Stimulated activated CD8-positive, alpha-beta memory T cell treated with anti-CD3 and anti-CD28 coated beads, Interleukin-7, amount 100 ng/mL, for 1 hour (primary cell): ENCODE data around the gene MYRF.

Source experiments
- DNase-seq, 2 donors: peaks; one replicate each; pipeline ENCODE4 v3.0.0-alpha.2; 2020; ENCODE audit warnings: low read depth in 2 of 2

MYRF gene

DNA sequence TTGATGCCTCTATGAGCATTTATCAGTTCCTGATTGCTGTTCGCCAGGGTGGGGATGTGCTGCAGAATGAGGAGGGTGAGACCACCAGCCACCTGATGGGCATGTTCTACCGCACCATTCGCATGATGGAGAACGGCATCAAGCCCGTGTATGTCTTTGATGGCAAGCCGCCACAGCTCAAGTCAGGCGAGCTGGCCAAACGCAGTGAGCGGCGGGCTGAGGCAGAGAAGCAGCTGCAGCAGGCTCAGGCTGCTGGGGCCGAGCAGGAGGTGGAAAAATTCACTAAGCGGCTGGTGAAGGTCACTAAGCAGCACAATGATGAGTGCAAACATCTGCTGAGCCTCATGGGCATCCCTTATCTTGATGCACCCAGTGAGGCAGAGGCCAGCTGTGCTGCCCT lies 43.0 kb downstream of the MYRF start:
- no peak for DNase-seq

DNA sequence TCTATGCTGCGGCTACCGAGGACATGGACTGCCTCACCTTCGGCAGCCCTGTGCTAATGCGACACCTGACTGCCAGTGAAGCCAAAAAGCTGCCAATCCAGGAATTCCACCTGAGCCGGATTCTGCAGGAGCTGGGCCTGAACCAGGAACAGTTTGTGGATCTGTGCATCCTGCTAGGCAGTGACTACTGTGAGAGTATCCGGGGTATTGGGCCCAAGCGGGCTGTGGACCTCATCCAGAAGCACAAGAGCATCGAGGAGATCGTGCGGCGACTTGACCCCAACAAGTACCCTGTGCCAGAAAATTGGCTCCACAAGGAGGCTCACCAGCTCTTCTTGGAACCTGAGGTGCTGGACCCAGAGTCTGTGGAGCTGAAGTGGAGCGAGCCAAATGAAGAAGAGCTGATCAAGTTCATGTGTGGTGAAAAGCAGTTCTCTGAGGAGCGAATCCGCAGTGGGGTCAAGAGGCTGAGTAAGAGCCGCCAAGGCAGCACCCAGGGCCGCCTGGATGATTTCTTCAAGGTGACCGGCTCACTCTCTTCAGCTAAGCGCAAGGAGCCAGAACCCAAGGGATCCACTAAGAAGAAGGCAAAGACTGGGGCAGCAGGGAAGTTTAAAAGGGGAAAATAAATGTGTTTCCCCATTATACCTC lies 43.6 kb downstream of the MYRF start:
- no peak for DNase-seq

GRCh38 chr11:61797263-61797944 lies 45.0 kb downstream of the MYRF start:
- peak; percentile 38 to 59 for DNase-seq

DNA sequence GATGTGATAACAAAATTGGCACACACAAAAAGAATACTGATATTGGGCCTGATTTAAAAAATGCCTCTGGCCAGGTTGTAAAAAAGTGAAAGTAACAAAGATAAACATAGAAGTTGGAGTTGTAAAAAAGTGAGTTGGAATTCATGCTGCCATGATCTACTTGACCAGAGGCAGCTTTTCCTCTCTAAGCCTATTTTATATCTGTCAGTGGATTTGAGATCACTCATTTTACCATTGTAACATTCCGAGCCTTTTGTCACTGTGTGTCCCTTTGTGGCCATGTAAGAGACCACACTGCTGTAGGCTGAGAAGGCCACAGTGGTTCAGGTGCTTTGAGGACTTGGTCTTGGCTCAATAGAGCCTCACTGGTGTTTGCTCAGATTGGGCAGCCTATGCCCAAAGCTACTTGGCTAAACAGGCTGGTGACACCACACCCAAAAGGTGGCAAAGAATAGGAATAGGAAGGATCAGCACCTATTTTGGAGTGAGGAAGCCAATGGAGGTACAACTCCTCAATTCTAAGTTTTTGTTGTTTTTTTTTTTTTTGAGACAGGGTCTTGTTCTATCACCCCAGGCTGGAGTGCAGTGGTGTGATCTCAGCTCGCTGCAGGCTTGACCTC lies 47.3 kb downstream of the MYRF start:
- DNase-seq = no peak

- no peak for DNase-seq
Observed at GRCh38 chr11:61800331-61801281, 48.2 kb downstream of the MYRF start.

DNA sequence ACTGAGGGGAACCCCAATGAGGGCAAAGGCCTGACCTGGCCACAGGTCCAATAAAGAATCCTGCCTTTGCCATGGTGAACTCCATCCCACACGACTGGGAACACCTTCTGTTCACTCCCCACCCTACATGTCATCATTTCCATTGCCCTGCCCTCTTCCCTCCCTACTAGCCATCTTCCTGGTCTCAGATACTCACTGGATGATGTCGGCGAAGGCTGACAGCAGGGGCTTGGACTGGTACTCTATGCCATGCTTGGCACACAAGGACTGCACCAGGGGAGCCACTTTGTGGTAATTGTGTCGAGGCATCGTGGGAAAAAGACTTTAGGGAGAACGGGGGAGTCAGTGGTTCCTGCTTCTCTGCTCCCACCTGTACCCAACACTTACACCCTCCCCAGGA lies 50.2 kb downstream of the MYRF start:
- no peak for DNase-seq

DNA sequence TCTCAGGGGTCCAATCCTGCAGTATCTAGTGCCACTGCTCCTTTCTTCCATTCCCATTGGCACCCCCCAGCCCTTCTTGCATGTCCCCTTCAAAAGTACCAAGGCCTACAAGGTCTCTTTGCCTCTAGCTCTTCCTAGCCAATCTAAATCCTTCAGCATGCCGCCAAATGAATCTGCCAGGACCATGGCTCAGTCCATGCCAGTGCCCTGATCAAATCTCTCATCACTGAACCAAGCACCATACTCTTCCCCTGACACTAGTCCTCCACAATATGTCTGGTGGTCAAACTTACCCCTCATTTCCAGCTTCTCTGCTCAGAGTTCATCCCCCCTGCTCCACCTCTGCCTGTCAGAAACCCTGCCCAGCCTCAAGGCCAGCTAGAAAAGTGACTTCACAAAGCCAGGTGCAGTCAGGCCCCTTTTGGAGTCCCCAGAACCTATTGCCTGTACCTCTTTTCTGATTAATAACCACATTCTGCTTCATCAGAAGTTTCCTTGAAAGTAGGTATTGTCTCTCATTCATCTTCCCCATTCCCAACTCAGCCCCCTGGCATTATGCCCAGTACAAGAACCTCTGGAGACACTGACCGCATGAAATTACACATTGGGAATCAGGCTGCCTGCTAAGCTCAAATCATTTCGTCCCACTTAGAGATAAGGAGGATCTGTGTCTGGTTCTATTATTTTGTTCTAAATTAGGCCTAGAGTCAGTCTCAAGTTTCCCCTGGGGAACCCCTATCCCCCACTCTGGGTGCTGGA lies 51.6 kb downstream of the MYRF start:
- no peak for DNase-seq

DNA sequence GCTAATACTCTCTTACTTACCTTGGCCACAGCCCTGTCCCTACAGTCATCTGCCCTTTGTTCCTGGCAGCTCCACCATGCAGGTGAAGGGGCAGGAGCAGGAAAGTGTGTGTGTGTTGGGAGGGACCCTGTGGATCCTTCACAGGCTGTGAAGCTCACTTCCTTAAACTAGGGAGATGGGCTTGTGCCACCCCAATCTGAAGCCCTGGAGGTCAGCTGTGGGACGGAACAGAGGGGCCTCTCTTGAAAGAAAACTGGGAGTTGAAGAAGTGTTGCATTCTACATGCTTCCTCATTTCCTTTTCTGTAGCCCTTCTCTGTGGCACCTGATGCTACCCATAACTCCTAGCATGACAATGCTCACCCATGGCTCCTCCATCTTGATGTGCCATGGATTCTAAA lies 52.7 kb downstream of the MYRF start:
- DNase-seq = no peak

DNA sequence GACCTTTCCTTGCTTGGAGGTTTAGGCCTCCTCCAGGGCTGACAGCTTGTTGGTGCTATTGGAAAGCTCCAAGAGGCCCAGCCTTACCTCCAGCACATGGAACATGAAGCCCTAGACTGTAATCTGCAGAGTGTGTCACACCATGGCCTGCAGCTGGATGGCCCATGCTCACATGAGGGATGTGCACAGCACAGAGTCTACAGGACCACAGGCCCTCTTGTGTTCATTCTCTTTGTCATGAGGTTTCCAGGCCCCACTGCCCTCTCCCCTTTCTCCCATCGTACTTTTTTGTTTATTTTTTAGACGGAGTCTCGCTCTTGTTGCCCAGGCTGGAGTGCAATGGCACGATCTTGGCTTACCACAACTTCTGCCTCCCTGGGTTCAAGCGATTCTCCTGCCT lies 54.3 kb downstream of the MYRF start:
- no peak for DNase-seq

- no peak for DNase-seq
Observed at GRCh38 chr11:61810671-61811175, 58.3 kb downstream of the MYRF start.

DNA sequence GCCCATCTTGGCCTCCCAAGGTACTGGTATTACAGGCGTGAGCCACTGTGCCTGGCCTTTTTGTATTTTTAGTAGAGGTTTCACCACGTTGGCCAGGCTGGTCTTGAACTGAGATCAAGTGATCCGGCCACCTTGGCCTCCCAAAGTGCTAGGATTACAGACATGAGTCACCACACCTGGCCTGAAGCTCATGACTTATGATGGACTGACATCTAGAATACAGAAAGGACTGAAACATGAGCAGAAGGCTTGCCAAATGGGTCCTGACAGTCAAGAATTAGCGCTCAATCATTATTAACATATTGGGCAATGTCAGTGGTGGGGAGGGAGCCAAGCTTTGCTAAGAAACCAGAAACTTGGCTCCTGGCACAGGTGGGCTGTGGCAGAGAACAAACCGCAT lies 59.4 kb downstream of the MYRF start:
- no peak for DNase-seq

- DNase-seq = no peak
Observed at GRCh38 chr11:61812736-61813411, 60.4 kb downstream of the MYRF start.

GRCh38 chr11:61814247-61814957 lies 62.0 kb downstream of the MYRF start:
- DNase-seq = no peak

DNA sequence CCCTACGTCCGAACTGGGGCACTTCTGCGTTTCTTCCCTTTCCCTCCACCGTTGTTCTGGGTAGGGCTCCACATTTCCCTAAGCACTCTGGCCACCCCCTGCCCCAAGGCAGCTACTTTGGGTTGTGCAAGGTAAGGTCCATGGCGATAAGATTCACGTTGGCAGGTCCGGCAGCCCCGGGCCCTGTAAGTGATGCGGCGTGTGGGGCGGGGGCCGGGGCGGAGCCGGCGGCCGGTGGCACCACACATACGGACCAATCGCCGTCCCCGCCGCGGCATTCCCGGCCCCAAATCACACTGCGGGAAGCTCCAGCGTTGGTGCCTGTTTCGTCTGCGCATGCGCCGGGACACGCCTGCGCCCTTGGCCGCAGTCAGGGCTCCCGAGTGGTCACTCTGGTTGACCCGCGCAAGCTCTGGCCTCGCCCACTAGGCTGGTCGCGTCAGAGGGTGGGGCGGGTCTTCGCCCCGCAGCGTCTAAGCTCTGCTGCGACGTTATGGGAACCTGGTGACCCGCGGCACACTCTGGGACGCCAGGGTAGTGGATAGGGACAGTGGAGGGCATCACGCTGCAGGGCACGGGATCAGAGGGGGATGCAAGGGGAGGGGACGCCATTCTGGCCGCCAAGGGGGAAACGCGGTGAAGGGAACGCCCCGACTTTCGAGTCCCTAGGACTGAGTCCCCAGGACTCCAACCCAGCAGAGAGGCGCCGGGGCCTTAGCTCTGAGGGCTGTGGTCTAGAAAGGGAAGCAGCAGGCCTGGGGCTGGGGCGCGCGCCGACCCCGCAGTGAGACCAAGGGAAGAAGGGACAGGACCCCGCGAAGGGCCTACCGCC lies 62.7 kb downstream of the MYRF start:
- DNase-seq = no peak

- DNase-seq = no peak
Observed at GRCh38 chr11:61815790-61816735, 63.6 kb downstream of the MYRF start.

- DNase-seq = peak; percentile 41 to 48
Observed at GRCh38 chr11:61816736-61817455, 64.5 kb downstream of the MYRF start, which contains the start of gene FADS1. Gene FADS1, minus strand, starts transcription at chr11:61817003. Its CDS starts 74 bp downstream, at chr11:61816929.
